Kasumi-1 (cell line): ENCODE measurements around the gene H3-3A.
A peak's percentile ranks its signal among the peaks of the same experiment; 100 is the strongest.

Experiments
- DNase-seq, 2 experiments: peaks; one replicate each; lab custom pipeline; 2025; lab: John Stamatoyannopoulos, UW

H3-3A gene

DNA sequence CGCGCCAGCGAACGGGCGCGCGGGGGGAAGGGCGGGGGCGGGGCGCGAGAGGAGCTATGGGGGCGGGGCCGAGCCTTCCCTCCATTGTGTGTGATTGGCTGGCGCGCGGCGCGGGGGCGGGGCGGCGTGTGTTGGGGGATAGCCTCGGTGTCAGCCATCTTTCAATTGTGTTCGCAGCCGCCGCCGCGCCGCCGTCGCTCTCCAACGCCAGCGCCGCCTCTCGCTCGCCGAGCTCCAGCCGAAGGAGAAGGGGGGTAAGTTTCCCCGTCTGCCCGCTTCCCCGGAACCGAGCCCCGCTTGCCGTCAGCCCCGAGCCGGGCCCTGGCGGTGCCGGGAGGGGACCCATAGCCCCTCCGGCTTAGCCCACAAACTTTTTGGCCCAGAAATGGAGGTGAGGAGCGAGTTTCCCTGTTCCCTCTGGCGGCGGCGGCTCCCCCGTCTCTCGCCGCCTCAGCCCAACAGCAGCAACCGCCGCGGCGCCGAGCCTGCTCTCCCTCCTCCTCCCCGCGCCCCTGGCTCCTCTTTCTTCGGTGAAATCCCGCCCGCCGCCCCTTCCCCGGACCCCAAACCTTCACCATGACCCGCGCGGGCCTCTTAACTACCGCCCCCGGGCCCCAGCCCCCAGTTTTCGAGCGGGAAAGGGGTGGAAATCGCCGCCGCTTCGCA lies at the start of gene H3-3A:
TSS of gene H3-3A (plus strand) at position 159 of the 666 bp plus-strand sequence. CDS start 1,636 bp downstream, outside the sequence.
- DNase-seq = peak; percentile 85 to 88

DNA sequence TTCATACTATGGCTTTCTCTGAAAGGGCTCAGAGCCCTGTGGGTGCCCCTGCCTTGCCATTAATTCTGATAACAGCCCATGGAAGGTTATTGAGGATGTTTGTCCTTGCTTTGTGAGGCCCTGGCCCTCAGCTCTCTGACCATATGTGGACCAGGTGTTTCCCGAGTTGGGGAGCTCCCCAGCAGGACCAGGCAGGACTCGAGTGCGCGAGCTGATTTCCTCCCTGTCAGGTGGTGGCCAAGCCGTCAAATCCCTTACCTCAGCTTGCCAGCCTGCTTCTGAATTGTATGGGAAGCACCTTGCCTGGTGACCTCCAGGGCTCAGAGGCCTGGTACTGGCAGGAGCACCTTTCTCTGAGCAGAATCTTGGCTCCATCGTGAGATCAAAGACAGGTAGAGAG lies 45.4 kb upstream of the H3-3A start:
- DNase-seq = no peak

DNA sequence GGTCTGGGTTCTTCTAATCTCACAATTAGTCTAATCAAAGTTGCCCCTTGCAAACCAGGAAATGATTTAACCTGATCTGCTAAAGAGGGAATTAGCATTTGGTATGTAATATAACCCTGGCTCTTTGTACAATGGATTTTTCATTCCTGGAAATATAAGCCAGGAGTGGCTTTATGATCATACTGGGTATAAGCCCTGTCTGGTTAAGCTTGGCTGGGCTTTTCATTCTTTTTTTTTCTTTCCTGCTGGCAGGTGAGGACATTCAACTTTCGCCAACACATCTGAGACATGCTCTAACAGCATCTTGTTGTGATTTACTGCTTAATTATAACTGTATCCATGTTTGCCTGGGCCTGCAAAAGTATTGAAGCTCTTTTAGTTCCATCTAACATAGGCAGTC lies 42.9 kb upstream of the H3-3A start:
- DNase-seq = no peak

DNA sequence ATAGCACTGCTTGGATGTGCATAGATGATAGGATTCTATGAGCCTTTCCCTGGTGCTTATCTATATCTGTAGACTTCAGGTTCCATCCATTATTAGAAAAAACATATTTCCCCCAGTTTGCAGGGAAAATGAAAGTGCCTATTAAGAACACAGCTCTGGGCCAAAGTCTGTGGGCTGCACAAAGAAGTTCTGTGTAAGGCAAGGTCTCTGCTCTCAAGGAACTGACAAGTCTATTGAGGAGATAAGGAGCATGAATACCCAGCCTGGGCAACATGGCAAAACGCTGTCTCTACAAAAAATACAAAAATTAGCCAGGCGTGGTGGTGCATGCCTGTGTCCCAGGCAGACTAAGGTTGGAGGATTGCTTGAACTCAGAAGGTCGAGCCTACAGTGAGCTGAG lies 41.1 kb upstream of the H3-3A start:
- no peak for DNase-seq

DNA sequence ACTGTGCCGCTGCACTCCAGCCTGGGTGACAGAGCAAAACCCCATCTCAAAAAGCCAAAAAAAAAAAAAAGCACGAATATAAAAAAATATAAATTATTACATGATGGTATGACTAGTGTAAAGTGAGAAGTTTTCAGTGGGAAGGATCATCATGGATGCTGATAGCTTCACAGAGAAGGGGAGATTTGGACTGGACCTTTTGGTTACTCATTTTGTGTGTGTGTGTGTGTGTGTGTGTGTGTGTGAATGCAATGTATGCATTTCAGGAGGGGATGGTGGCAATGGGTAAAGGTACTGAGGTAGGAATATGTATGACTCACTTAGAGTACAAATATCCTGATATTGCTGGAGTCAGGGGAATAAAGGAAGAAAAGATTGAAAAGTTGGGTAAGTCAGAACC lies 40.7 kb upstream of the H3-3A start:
- DNase-seq = no peak

DNA sequence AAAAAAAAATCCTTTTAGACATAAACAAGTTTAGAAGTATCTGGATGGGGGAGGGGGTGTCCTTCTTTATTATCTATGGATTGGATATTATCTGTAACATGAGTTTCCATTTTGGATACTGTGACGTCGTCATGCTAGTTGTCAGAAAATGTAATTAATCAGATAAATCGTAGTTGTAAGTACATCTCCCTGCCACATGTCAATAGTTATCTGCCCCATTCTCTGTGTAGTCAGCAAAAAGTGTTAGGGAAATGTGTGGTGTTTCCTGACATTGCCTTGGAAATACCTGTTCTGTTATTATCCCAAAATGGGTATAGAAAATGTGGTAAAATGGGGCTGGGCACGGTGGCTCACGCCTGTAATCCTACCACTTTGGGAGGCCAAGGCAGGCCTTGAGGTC lies 38.8 kb upstream of the H3-3A start:
- DNase-seq = no peak

DNA sequence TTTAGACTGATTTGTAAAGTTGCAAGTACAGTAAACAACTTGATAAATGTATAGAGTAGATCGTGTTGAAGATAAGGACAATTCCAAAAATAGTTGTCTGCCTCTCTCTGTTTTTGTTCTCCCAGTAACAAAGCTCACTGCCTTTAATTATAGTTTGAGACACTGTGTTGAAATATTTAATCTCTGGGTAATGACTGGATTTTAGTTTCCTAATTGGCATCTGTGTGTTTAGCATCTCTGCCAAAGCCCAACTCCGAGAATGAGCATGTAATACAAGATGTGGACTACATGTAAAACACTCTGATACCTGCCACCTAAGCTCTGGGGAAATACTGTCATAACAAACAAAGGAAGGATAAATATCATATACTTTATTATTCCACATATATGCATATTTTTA lies 35.7 kb upstream of the H3-3A start:
- DNase-seq = no peak

DNA sequence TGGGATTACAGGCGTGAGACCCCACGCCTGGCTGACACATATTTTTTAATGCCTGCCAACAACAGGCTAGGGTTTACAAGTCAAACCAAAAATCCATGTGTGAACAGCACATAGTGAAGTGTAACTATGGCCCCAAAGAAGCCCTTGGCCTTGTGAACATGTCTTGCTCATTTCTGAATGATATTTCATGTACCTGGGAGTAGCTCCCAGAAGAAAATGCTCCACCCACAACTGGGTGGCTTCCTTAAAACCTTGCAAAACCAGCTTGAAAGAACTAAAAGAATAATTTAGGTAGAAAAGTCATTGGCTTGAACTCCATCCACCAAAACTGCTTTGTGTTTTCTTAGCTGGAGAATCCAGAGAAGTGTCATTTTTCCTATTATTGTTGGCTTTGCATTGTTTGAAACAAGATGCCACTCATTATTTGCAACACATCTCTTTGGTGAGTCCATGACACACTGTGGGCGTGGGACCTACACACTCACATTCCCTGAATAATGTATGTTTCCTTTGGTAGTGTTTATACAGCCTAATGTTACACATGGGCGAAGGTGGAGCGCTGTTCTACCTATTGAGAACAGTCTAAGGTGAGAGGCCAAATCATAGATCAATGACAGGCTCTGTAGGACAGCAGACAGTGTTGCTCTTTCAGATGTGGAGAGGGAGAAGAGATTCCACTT lies 34.8 kb upstream of the H3-3A start:
- DNase-seq = no peak

DNA sequence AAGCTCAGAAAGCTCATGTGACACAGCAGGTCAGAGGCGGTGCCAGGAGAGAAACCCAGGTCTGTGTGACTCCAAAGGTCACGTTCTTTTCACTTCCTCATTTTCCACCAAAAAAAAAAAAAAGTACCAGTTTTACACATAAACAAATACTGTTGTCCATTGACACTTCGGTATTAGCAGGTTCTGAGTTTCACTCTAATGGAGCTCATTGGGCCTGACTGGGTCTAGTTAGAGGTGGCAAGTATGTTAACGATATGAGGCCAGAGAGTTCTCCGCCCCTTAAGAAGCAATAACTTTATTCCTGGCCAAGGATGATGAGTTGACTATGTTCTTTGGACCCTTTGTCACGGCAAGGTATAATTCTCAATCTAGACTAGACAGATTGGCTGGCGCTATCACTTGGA lies 33.4 kb upstream of the H3-3A start:
- DNase-seq = peak; percentile 54 to 56

DNA sequence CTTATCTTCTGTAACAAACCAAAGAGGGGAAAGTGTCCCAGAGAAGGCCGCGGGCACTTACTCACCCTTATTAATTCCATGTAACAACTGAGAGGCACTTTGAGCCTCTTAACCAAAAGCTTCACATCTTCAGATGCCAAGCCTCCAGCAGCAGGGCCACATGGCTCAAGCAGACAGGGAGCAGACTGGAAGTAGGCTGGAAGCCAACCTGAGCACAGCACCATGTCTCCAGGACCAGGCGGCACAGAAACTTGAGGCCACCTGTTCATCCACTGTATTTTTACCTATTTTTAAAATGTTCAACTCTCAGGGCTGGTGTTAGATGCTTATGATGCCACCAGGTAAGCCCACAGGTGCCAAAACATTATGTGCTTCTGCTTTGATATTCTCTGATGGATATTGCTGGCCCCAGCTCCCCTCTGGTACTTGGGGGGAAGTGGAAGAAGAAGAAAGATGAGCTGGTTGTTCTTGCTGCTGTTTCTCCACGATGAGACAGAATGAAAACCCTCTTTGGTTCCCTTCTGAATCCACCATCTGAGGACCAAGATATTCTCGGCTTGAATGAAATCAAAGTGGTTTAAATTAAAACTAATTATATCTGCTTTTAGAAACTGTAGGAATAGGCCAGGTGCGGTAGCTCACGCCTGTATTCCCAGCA lies 32.8 kb upstream of the H3-3A start:
- DNase-seq = no peak

DNA sequence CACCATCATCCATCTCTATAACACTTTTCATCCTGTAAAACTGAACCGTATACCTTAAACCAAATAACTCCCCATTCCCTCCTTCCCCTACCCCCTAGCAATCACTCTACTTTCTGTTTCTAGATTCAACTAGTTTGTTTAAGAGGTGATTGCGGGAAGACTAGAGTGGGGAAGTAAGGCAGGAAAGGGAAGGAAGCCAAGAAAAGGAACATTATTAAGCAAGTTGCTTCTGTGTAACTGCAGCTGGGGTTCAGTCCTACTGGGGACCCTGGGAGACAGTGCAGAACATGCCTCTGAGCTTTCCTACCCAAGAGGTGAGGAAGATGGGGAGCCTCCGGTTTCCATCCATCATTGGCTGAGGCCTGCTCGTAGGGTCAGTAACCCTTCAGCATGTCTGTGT lies 28.9 kb upstream of the H3-3A start:
- DNase-seq = peak; percentile 28 to 63

DNA sequence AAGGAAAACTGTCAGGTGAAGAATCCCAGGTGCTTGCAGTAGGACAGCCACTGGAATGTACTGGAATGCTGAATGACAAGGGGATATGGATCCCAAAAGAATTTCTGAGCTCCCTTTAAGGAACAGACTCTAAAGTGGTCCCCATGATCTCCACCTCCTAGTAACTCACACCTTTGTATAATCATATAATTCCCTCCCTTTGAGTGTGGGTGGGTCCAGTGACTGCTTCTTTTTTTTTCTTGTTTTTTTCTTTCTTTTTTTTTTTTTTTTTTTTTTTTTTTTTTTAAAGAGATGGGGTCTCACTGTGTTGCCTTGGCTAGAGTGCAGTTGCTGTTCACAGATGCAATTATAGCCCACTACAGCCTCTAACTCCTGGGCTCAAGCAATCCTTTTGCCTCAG lies 28.5 kb upstream of the H3-3A start:
- no peak for DNase-seq

DNA sequence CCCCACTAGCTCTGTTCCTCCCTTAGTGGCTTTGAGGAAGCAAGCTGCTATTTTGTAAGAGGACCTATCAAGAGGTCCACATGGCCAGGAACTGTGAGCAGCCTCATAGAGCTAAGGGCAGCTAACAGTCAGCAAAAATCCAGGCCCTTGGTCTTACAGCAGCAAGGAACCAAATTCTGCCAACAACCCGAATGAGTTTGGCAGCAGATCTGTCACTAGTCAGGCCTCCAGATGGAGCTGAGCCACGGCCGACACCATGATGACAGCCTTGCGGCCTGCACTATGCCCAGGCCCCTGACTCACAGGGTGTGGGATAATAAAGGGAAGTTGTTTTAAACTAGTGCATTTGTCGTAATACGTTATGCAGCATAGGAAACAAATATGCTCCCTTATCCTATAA lies 28.0 kb upstream of the H3-3A start:
- peak; percentile 94 to 95 for DNase-seq

DNA sequence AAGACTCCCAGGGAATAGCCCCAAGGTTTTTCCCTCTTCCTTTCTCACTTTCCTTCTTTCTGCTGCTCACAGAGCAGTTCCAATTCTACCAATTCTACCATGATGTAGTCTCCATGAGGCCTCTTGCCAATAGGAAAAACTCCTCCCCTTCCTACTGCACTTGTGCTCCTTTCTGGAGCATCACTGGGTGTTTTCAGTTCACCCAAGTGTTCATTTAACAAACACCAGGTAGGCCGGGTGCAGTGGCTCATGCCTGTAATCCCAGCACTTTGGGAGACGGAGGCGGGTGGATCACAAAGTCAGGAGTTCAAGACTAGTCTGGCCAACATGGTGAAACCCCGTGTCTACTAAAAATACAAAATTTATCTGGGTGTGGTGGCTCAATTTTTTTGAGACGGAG lies 26.6 kb upstream of the H3-3A start:
- DNase-seq = no peak

DNA sequence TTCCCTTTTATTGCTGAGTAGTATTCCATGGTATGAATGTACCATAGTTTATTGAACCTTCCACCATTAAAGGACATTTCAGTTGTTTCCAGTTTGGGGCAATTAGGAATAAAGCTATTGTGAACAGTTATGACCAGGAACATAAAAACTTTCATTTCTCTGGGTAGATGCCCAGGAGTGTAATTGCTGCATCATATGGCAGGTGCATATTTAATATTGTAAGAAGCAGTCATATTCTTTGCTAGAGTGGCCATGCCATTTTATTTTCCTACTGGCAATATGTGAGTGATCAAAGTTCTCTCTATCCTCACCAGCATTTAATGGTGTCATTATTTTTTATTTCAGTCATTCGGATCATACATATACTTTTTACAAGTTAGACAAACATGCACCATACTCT lies 23.9 kb upstream of the H3-3A start:
- no peak for DNase-seq

DNA sequence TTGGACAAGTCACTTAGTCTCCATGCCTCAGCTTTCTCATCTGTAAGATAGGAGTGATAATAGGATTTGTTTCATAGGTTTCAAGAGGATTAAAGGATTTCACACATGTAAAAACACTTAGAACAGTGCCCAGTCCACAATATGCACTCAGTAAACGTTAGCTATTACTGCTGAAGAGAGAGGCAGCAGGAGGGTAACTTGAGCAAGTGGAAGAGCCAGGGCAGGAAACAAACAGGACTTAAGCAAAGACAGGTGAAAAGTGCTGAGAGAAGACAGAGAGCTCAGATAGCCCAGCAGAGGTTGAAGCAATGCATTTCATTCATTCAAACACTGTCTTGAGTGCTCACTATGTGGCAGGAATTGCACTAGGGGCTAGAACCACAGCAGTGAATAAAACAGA lies 21.1 kb upstream of the H3-3A start:
- DNase-seq = no peak

DNA sequence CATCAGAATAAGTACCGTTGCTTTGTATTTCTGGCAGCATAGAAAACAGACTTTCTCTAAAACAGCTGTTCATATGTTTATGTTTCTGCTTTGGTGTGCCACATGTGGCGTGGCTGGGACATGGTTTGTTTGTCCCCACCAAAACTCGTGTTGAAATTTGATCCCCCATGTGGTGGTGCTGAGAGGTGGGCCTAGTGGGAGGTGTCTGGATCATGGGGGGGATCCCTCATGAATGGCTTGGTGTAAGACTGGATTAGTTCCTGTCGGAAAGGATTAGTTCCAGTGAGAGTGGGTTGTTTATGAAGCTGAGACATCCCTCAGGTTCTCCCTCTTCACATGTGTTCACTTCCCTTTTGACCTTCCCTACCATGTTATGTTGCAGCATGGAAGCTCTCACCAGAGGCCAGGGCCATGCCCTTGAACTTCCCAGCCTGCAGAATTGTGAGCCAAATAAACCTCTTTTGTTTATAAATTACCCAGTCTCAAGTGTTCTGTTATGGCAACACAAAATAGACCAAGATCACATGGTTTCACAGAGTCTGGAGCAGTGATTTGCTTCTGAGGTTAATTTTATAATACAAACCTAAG lies 17.9 kb upstream of the H3-3A start:
- no peak for DNase-seq

DNA sequence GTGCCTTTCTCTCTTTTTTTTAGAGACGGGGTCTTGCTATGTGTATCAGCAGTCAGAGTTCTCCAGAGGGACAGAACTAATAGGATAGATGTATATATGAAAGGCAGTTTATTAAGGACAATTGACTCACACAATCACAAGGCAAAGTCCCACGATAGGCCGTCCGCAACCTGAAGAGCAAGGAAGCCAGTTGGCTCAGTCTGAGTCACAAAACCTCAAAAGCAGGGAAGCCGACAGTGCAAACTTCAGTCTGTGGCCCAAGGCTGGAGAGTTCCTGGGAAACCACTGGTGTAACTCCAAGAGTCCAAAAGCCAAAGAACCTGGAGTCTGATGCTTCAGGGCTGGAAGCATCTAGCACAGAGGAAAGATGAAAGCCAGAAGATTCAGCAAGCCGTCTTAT lies 16.3 kb upstream of the H3-3A start:
- no peak for DNase-seq

DNA sequence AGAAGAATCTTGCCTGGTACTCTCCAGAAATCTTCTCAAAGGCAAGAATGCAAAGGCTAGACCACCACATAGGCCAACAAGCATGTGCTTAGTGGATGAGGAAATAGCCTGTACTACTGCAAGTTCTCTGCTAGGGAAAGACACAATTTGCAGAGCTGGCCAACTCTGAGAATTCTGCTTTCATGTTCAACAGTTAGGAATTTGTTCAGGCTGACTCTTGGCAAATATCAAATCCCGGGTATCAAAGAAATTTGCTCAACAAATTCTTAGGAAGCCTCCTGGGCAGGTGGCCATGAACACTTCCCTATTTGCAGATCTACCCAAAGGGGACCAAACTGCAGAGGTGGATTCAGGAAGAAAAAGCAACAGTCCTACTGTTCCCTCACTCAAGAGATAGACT lies 15.0 kb upstream of the H3-3A start:
- DNase-seq = no peak

DNA sequence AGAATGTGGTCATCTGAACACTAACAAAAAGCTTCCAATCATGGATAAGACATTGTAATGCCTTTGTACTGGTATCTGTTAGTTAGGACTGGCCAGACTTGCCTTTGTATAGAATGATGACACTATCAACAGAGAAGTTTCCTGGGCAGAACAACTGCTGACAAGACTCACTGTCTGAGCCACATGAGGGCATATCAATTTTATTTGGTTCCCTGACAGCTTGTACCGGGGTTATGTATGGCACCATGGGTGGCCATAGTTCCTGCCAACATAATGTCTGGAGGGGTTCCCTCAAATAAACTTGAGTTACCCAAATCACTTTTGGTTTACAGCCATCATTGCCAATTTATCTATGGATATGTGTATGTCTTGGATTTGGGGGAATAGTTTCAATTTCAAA lies 13.6 kb upstream of the H3-3A start:
- no peak for DNase-seq

DNA sequence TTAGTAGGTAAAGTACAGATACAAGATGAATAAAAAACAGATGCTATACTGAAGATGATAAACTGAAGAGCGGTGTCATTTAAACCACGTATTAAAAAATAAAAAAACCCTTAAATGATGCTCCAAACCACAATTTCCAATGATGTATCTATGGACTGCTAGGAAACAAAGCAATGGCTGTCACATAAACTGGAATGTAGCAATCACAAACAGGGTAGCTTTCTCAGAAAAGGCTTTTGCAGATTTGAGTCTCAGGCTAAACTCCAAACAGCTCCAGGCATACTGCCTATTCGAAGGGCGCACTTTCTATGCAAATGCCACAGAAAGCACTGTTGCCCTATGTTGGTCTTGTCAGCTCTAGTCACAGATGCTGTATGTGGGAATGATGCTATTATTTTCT lies 12.4 kb upstream of the H3-3A start:
- DNase-seq = no peak

DNA sequence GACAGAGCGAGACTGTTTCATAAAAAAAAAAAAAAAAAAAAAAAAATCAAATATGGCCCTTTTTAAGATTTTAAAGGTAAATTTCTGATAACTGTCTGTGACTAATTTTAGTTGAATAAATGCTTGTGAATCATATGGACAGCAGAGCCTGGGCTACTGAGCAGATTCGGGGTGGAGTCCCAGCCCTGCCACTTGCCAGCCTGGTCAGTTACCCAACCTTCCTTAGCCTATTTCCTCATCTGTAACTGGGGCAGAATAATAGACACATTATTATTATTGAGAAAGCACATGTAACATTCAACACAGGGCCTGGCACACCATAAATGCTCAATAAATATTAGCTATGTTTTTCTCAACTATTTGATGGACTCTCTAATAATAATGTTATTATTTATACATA lies 11.2 kb upstream of the H3-3A start:
- DNase-seq = no peak

DNA sequence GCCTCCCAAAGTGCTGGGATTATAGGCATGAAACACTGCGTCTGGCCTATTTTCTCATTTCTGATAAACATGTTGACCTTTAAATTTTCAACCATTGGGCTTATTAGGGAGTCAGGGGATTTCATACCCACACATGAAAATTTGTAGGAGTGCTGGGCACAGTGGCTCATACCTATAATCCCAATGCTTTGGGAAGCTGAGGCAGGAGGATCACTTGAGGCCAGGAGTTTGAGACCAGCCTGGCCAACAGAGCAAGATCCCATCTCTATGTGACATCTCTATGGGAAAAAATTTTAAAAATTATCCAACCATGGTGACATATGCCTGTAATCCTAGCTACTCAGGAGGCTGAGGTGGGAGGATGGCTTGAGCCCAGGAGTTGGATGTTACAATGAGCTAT lies 10.5 kb upstream of the H3-3A start:
- no peak for DNase-seq
